Stimulated activated CD8-positive, alpha-beta memory T cell treated with anti-CD3 and anti-CD28 coated beads, Interleukin-7, amount 100 ng/mL, for 4 hours (primary cell): ENCODE measurements around the gene DNAH2.
A peak's percentile ranks its signal among the peaks of the same experiment; 100 is the strongest.

Experiments
- DNase-seq, 2 donors: peaks; one replicate each; pipeline ENCODE4 v3.0.0-alpha.2; 2020; ENCODE audit warnings: low read depth in 2 of 2

The DNAH2 gene

DNA sequence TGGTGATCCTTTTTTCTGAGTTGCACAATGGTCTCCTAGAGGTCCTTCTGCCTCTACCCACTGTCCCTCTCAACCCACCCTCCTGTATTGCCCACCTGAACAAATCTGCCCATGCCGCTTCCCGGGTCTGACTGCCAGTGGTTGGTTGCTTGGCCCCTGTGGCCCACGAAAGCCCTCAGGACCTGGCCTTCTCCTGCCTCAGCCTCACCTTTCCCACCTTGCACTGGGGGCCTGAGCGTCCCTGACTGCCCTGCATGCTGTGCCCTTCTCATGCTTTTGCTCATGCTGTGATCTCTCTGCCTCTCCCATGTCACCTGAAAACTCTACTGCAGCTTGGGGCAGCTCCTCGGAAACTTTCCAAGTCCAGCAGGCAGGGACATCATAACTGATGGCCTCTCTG is 102.7 kb downstream of the DNAH2 start:
- DNase-seq = no peak

DNA sequence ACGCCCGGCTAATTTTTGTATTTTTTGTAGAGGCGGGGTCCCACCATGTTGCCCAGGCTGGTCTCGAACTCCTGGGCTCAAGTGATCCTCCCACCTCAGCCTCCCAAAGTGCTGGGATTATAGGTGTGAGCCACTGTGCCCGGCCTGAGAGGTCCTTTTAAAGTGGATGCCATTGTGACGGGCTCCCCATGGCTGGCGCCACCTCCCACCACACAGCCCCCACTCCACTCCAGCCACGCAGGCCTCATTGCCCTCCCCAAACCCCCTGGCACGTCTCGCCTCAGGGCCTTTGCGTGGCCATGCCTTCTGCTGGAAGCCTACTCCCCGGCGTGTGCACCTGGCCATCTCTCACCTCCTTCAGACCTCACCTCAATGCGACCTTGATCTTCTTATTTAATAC is 104.6 kb downstream of the DNAH2 start:
- no peak for DNase-seq

DNA sequence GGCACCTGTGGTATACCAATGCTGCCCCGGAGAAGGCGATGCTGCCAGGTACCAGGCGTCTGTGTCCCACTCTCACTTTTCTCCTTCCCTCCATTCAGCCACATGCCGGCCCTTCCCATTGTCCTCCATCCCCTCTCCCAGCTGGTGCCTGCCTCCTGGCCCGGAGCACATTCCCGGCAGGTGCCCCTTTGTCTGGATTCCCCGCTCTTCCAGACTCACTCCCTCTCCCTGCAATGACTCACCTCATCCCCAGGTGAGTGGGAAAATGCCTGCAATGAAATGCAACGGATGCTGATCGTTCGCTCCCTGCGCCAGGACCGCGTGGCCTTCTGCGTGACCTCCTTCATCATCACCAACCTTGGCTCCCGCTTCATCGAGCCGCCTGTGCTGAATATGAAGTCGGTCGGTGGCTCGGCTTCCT is 106.0 kb downstream of the DNAH2 start:
- DNase-seq = no peak

DNA sequence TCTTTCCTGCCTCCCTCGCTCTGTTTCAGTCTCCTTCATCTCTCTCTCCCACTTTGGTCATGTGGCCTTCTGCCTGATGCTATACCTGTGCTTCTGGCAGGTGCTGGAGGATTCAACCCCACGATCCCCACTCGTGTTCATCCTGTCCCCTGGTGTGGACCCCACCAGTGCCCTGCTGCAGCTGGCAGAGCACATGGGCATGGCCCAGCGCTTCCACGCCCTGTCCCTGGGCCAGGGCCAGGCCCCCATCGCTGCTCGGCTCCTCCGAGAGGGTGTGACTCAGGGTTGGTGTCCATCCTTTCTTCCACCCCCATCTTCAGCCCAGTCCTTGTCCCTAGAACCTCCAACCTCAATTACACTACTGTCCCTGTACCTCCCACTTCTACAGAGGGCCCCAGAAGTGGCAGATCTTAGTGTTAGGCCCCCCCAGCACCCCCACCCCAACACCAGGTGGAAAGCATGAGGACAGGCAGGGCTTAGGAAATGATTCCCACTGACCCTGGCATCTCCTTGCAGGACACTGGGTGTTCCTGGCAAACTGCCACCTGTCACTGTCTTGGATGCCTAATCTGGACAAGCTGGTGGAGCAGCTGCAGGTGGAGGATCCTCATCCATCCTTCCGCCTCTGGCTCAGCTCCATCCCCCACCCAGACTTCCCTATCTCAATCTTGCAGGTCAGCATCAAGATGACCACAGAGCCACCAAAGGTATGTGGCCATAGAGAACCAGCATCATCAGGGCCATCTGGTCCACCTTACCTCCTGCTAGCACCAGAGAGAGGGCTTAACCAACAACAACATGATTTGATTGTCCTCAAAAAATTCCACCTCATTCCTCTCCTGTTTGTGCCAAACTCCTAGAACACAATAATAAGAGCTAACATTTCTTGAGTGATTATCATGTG is 106.7 kb downstream of the DNAH2 start:
- no peak for DNase-seq

DNA sequence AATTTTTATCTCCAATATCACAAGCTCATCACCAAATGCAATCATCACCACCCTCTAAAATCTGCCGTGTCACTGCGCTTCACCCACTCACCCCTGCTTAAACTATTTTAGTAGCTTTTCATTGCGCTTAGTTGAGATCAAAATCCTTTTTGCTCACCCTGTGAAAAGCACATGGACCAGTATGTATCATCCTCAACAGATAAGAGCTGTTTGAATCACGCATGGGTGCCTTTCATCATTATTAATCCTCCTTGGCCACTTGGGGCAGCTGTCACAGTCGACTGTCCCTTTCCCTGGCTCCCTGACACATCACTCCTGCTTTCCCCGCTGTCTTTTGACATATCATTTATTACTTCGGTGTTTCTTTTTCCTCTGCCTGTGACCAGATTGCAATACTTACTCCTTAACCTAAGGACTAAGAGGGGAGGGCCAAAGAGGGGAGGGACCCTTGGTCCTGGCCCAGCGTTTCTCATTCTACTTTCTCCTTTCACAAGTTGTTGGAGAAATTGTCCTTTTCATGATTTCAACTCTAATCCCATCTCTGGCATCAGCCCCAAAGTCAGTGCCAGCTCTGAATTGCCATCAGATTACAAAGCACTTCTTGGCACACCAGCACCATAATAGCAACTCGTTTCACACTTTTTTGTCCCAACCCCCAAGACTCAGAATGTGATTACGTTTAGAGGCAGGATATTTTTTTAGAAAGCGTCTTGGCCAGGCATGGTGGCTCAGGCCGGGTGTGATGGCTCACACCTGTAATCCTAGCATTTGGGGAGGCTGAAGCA is 107.9 kb downstream of the DNAH2 start:
- no peak for DNase-seq

DNA sequence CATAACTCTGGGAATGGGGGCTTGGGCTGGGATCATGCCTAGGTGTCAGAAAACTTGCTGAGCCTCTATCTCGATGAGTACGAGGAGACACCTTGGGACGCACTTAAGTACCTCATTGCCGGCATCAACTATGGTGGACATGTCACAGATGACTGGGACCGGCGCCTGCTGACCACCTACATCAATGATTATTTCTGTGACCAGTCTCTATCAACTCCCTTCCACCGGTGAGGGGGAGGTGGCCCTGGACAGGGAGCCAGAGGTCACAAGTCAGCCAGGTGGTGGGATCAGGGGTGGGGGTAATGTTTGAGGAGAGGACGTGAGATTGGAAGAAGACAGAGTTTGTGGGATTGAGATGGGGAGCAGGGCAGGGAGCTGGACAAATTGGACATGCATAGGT is 113.1 kb downstream of the DNAH2 start:
- DNase-seq = no peak

DNA sequence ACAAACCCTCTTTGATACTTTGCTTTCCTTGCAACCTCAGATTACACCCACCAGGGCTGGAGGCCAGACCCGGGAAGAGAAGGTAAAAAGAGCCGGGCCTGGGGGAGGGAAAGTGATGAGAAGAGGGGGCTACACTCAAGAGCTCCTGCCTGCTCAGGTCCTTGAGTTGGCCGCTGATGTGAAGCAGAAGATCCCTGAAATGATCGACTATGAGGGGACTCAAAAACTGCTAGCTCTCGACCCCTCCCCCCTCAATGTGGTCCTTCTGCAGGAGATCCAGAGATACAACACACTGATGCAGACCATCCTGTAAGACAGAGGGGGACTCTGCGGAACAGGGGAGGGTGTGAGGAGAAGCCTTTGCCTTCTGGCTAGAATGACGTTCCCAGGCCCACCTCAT is 113.7 kb downstream of the DNAH2 start:
- no peak for DNase-seq

DNA sequence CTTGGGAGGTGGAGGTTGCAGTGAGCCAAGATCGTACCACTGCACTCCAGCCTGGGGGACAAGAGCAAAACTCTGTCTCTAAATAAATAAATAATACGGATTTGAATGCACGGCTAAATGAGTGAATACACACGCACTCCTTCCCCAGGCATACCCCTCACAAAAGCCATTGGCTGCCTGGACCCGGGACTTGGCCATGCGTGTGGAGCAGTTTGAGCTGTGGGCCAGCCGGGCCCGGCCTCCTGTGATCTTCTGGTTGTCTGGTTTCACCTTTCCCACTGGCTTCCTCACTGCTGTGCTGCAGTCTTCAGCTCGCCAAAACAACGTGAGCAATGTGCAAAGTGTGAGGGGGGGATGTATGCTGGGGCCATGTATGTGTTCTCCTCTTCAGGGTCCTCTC is 114.9 kb downstream of the DNAH2 start:
- no peak for DNase-seq

DNA sequence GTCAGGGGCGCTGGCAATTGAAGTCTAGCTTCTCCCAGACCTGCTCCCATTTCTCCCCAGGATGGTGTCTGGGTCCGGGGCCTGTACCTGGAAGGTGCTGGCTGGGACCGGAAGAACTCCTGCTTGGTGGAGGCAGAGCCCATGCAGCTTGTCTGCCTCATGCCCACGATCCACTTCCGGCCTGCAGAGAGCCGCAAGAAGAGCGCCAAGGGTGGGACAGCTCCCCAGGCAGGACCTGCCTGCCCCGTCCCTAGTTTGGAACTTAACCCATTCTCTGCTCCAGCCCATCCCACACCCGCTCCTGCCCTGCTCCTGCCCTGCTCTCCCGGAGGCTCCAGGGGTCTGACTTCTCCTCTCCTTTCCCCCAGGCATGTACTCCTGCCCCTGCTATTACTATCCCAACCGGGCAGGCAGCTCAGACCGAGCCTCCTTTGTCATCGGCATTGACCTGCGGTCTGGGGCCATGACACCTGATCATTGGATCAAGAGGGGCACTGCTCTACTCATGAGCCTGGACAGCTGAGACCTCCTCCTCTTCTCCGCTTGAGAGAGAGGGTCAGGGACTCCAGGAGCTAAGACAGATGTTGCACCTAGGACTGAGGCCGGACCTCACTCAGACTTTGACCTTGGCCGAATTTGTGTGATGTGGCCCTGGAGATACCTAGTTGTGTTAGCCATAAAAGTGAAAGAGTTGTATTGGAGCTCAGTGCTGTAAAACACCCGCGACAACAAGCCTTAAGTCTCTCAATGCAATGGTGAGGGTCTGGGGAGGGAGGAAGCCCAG is 115.7 kb downstream of the DNAH2 start:
- no peak for DNase-seq

DNA sequence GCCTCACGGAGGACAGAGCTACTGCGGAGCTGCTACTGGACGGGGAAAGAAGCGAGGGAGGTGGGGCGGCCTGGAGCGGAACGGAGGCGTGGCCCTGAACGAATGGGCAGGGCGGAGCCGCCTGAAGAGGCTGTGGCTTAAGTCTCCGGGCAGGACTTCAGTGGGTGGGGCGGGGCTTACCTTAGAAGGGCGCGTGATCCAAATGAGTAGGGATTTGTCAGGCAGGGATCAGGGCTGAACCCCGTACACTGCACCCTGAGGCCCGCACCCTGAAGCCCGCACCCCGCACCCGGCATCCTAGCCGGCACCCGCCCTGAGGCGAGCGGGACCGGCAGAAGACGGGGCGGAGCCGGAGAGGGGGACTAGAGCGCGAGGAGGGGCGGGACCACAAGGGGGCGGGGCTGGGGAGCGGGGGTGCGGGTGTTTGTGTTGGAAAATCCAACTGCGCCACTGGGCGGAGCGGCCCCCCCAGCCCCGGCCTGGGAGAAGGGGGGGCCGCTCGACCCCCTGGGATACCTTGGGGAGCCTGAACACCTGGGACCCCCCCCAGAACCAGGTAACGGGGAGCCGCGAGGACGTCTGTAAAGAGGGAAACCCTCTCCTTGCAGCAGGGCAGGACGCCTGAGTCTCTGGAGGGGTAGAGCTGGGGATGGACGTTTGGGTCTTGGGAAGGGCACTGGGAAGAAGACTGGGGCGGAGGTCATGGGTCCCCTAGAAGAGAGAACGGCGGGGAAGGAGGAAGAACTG is 116.4 kb downstream of the DNAH2 start, which contains the start of gene KDM6B:
Gene KDM6B, plus strand, starts transcription at position 423 of the 747 bp plus-strand sequence. CDS start 11,338 bp downstream, outside the sequence.
- peak; percentile 78 to 82 for DNase-seq

DNA sequence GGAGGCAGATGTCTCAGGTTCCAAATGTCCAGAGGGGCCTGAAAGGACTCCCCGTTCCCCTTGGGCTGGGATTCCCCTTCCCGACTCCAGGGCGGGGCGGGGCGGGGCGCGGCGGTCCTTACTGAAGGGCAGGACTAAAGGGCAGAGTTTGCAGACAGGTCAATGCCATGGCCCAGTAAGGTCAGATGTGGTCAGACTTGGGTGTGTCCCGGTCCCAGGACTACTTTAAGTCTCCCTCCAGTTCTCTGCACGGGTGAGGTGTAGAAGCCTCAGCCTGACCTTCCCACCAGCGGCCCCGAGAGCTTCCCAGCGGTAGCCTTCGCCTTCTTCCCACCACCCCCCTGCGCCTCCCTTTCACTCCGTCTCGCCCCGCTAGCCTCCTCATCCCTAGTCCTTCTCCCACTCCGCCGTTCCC is 117.0 kb downstream of the DNAH2 start:
- DNase-seq = no peak

DNA sequence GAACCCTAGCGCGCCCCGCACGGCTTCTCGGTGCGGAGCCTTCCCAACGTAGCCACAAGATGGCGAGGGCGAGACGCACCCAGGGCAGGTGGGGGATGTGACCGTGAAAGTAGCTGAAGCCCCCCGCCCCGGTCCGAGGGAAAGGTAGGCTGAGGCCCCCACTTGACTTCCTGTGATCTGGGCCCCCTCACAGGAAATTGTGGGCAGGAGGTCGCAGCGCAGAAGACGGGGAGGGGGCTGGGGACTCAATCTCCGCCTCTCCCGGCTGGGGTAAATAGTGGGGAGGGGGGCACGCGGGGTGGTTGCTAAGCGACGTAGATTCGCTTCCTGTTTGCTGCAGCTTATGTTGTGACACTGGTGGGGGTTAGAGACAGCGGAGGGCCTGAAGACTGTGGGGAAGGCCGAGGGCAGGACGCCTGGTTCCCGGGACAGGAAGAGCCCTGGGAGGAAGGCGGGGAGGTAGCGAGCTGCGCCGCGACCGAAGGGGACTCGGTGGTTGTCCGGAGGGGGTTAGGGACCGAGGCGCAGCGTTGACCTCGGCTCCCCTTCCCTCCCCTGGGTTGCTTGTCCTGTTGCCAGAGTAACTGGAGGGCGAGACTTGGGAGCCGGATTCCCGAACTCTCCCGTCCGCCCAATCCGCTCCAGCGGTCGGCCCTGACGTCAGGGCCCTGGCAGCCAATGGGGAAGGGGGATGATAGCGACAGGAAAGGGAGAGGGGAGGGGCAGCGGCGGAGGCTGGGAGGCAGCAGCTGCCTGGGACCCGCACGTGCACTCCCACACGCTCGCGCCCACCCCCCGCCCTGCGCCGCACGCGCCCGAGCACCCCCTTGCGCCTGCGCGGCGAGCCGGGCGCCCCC is 117.6 kb downstream of the DNAH2 start:
- DNase-seq = peak; percentile 80 to 88

DNA sequence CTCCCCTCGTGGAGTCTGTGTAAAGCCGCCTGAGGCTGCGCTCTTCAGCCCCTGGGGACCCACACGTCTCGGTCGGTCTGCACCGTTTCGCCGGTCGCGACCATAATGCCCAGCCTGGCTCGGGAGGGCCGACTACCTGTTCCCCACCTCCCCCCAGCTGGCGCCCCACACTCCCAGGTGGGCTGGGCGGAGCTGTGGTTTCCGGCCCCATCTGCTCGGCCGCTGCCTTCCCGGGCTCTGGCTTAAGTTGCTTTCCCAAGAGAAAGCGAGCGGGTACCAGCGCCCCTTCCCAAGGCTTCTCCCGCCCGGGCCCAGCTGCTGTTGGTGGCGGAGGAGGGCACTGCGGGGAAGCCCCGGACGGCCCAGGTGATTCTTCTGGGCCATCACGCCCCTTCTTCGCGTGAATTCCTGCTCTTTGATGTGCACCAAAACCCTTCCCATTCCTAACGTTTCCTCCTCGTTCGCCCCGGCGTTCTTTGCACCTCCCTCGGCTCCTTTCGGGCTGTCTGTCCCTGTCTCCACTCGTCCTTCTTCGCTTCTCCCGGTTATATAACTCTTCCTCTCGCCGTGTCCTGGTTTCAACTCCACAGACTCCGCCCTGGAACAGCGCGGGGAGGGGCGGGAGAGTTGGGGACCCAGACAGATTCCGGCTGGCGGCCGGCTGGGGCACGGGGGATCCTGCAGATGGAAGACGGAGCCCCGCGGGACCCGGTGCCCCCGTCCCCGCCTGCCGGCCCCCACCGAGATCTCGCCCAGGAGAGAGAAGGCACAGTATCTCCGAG is 118.5 kb downstream of the DNAH2 start:
- no peak for DNase-seq

DNA sequence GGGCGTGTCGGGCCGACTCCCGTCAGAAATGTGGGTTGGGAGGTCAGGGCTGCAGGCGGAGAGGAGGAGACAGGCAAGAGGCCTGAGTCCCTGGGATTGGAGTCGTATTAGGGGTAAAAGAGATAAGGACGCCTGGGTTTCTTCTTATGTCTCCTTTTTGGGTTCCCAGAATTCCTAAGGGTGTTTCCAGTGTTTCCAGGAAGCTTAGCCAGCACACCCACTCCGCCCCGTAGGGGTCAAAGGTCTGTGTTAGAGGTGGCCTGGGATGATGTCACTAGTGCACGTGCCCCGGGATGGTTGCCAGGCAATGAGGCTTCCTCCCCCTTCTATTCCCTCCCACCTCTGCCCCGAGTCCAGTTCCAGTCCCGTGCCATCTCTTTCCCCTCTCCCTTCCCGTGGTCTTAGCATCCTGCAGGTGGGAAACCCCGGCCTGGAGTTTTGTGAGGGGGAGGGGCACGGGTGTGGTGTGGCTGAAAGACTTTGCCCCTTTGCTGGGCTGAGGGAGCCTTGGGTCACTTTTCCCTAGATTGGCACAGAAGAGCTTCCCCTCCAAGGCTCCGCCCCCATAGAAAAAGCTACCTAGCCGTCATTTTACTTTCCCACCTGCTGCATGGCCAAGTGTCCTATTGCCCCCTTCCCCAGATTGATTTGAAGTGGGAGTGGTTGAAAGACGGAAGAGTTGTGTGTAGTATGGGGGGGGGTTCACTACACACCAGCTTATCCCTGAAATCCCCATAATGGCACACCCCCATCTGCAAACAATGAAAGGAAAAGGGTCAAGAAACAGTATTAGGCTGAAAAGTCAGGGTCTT is 119.3 kb downstream of the DNAH2 start:
- DNase-seq = peak in 1 of 2 donors; percentile 55

DNA sequence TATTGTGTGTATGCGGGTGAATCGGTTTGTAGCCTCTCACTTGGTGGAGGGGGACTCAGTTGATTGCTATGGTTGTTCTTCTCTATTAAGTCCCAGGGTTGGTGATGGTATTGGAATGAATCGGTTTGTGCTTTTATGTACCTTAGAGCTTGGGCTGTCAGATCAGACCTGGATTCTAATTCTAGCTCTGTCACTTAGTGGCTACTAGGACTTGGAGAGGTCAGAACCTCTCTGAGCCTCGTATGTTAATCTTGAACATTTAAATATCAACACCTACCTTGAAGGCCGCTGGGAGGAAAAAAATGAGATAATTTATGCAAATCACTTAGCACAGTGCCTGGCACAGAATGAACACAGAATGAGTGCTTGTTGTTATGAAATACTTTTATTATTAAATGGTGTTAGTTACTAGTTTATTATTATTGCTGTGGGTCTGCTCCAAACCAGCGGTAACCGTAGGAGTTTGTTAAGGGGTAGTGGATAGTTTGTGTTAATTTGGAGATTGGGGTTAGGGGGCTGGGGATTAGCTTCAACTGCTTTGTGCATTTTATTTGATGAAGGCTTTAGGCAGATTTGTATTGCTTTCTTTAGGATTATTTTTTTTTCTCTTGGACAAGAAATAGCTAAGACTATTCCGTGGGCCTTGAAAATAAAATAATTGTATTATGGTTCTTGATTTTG is 120.0 kb downstream of the DNAH2 start:
- DNase-seq = no peak

DNA sequence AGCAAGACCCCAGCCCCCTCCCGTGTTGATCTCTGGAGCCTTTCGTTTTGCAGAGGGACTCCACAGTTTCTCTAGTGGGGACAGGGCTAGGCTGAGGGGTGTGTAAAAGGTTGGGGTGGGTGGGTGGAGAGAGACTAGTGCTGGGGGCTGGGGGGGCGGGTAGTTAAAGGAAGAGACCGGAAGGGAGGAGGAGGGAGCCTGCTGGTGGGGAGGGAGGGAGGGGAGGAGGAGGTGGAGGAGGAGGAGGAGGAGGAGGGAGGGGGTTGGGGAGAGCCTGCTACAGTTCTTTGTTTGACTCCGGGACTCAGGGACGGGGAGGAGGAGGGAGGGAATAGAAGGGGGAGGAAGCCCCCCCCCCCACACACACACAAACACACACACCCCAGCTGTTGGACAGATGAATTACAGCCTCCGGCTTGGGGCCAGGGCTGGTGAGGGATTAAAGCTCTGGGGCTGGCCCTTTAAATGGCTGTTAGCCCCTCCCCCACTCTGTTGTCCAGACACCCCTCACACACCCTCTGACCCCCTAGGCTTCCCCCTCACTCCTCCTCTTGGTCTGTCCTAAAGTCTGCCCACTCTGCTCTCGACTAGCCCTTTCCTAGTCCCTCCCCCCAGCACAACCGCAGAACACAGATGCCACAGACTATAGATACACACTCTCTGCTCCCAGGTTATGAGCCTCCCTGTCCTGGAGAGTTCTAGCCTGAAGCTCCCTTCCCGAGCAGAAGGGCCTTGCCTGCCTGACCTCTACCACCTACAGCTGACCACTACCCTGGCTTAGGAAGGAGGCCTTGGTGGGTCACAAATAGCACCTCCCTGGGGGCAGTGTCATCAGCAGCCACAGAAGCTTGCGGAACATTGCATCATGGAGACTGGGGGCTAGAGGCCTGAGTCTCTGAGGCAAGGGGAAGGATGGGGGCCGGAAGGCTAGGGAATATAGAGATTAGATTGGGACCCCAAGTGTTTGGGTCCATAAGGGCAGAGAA is 120.8 kb downstream of the DNAH2 start:
- no peak for DNase-seq
